ENCODE data around the gene NBR1.

NBR1 gene

DNA sequence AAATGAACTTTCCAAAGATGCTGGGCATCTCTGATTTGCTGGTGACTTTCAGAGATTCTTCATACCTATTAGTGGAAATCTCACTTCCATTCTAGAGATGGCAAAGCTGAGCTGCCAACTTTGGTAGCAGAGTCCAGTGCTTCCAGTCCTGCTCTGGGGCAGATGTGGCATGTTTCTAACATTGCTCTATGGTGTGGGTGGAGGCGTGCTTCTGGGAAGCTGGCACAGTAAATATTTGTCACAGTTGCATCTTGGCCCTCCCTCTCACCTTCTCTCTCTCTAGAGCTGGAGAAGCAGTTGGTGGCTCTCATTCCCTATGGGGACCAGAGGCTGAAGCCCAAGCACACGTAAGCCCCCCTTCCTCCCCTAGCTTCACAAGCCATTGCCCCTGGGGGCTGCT is 42.5 kb downstream of the NBR1 start:
- no peak for DNase-seq (ENCODE audit: low read depth)
- TF ChIP-seq, protein P1, sequence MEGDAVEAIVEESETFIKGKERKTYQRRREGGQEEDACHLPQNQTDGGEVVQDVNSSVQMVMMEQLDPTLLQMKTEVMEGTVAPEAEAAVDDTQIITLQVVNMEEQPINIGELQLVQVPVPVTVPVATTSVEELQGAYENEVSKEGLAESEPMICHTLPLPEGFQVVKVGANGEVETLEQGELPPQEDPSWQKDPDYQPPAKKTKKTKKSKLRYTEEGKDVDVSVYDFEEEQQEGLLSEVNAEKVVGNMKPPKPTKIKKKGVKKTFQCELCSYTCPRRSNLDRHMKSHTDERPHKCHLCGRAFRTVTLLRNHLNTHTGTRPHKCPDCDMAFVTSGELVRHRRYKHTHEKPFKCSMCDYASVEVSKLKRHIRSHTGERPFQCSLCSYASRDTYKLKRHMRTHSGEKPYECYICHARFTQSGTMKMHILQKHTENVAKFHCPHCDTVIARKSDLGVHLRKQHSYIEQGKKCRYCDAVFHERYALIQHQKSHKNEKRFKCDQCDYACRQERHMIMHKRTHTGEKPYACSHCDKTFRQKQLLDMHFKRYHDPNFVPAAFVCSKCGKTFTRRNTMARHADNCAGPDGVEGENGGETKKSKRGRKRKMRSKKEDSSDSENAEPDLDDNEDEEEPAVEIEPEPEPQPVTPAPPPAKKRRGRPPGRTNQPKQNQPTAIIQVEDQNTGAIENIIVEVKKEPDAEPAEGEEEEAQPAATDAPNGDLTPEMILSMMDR (conservative IDR thresholded peaks at IDR 0.05; ENCODE audit: low read depth, low read length), result no peak
- H3K4me3 ChIP-seq (ENCODE audit: low read length), result no peak overlapping the region

DNA sequence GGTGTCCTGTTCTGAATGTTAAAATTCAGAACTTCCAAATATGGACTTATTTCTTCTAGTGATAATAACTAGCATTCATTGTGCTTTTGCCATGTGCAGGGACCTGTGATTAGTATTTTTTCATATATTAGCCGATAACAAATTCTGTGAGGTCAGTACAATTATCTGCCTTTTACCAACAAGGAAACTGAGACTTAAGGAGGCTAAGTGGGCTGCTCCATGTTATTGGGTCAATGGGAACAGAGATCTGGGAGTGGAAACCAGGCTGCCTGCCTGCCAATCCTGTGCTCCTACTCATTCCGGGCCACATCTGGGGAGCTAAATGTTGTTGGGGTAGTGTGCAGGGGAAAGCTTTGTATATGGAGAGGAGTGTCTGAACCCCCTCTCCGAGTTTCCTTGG is 44.3 kb downstream of the NBR1 start:
- DNase-seq (ENCODE audit: low read depth), result no peak
- TF ChIP-seq, protein P1 (conservative IDR thresholded peaks at IDR 0.05; ENCODE audit: low read depth, low read length), result no peak
- H3K4me3 ChIP-seq (ENCODE audit: low read length), result no peak overlapping the region

DNA sequence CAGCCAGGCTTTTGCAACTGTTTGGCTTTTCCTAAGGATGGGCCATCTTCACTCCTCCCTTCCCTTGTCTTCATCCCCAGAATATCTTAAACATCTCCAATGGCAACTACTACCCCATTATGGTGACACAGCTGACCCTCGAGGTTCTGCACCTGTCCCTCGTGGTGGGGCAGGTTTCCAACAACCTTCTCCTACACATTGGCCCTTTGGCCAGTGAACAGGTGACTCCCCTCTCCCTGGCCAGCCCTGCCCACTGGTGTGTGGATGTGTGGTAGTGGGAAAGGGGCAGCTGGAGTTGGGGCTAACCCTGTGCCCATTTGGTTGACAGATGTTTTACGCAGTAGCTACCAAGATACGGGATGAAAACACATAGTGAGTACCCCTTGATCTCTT is 45.4 kb downstream of the NBR1 start:
- TF ChIP-seq, protein P1 (conservative IDR thresholded peaks at IDR 0.05; ENCODE audit: low read depth, low read length), result no peak
- H3K4me3 ChIP-seq (ENCODE audit: low read length), result no peak overlapping the region
- DNase-seq (ENCODE audit: low read depth), result no peak

DNA sequence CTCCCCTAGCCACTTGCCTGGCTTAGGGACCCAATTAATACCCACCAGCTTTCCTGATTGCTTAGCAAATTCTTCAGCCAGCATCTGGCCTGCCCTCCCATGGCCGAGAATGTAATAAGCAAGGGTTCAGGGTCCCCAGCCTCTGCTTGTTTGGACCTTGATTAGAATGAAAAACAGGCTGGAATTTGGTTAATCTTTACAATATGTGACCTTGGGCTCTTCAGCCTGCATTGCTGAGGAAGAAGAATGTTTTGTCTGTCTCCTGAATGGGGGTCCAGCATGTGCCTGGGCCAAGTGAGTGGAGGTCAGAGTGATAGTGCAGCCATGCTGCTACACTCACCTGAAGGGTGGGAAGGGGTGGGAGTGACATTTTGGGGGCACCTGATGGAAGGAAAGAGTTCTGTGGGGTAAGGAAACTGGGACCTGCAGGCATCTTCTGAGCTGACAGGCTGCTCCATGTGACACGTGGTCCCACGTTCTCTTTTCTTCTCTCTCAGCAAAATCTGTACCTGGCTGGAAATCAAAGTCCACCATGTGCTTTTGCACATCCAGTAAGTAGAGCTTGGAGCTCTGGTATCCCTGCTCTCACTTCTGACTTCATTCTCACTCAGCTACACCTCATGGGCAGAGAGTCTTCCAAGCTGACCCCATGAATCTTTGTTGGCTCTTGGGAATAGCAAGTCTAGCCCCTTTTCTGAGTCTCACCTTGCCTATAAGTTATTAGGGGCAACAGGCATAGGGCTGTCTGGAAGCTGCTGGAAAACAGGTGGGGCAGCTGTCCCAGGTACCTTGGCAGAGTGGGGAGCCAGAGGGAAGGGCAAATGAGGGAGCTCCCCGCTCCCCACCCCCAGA is 46.0 kb downstream of the NBR1 start:
- TF ChIP-seq, protein P1 (conservative IDR thresholded peaks at IDR 0.05; ENCODE audit: low read depth, low read length), result no peak
- H3K4me3 ChIP-seq (ENCODE audit: low read length), result no peak overlapping the region
- DNase-seq (ENCODE audit: low read depth), result no peak

DNA sequence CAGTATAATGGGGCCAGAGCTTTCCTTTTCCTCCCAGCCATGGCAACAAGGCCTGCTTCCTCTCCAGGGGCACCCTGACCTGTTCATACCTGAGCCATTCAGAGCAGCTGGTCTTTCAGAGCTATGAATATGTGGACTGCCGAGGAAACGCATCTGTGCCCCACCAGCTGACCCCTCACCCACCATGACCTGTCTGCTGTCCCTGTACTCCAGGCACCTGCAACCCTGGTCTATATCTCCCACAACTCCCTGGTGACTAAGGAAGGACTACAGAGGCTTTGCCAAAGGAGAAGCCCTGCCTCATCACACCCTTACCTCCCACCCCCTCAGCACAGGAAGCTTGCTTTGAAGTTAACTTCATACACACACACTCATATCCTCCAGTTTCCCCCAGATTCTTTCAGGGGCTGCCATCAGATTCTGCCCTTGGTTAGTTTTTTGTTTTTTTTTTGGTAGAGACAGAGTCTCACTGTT is 46.6 kb downstream of the NBR1 start:
- H3K4me3 ChIP-seq (ENCODE audit: low read length), result no peak overlapping the region
- TF ChIP-seq, protein P1 (conservative IDR thresholded peaks at IDR 0.05; ENCODE audit: low read depth, low read length), result no peak
- no peak for DNase-seq (ENCODE audit: low read depth)

DNA sequence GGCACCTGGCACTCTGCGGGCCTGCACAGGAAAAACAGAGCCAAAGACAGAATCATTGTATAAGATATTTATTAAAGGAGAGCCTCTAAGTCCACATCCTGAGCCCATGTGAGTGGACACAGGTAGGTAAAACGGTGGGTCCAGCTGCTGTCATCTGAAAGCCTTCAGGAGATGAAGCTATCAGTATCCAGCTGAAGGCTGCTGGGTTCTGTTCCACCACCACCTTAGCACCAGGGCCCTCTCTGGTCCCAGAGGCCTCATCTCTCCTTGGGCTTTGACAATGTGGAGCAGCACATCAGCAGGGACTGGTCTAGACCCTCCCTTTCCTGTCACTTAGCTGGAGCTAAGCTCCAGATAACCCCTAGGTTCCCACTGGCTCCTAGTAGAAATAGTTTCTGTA is 48.0 kb downstream of the NBR1 start:
- H3K4me3 ChIP-seq (ENCODE audit: low read length), result no peak overlapping the region
- TF ChIP-seq, protein P1 (conservative IDR thresholded peaks at IDR 0.05; ENCODE audit: low read depth, low read length), result no peak
- no peak for DNase-seq (ENCODE audit: low read depth)

Data from retinal pigment epithelial cell (primary cell).